ENCODE results near the gene GSK3B.

GSK3B gene

DNA sequence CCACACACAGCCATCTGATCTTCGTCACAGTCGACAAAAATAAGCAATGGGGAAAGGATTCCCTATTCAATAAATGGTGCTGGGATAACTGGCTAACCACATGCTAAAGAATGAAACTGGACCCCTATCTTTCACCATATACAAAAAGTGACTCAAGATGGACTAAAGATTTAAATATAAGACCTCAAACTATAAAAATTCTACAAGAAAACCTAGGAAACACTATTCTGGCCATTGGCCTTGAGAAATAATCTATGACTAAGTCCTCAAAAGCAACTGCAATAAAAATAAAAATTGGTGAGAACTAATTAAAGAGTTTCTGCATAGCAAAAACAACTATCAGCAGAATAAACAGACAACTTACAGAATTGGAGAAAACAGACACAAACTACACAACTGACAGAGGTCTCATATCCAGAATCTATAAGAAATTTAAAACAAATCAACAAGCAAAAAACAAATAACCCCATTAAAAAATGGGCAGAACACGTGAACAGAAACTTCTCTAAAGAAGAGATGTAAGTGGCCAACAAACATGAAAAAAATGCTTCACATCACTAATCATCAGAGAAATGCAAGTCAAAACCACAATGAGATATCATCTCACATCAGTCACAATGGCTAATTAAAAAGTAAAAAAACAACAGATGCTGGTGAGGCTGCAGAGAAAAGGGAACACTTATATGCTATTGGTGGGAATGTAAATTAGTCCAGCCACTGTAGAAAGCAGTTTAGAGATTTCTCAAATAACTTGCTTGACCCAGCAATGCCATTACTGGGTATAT, 208.3 kb downstream of the GSK3B start:
- H3K27me3 ChIP-seq (ENCODE audit: control insufficient read depth, insufficient read depth, low read length), result no peaks in the 10 kb centered on the region
- no peak overlapping the region for H3K9ac ChIP-seq
- no peaks in the 10 kb centered on the region for H3K4me1 ChIP-seq
- H3K27ac ChIP-seq, result no peak overlapping the region
- no peak overlapping the region for H3K4me3 ChIP-seq (ENCODE audit: low read depth, low read length)
- no peak overlapping the region for H3K4me2 ChIP-seq (ENCODE audit: low read length)
- H3K9me3 ChIP-seq (ENCODE audit: control insufficient read depth, low read length), result no peaks in the 10 kb centered on the region
- no peak overlapping the region for H2AFZ ChIP-seq
- no peaks in the 10 kb centered on the region for H3K79me2 ChIP-seq
- TF ChIP-seq, protein P1, sequence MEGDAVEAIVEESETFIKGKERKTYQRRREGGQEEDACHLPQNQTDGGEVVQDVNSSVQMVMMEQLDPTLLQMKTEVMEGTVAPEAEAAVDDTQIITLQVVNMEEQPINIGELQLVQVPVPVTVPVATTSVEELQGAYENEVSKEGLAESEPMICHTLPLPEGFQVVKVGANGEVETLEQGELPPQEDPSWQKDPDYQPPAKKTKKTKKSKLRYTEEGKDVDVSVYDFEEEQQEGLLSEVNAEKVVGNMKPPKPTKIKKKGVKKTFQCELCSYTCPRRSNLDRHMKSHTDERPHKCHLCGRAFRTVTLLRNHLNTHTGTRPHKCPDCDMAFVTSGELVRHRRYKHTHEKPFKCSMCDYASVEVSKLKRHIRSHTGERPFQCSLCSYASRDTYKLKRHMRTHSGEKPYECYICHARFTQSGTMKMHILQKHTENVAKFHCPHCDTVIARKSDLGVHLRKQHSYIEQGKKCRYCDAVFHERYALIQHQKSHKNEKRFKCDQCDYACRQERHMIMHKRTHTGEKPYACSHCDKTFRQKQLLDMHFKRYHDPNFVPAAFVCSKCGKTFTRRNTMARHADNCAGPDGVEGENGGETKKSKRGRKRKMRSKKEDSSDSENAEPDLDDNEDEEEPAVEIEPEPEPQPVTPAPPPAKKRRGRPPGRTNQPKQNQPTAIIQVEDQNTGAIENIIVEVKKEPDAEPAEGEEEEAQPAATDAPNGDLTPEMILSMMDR (IDR thresholded peaks at IDR 0.05), result no peak
- H3K36me3 ChIP-seq (ENCODE audit: control insufficient read depth, insufficient read depth, low read length), result no peaks in the 10 kb centered on the region

- Histone ChIP-seq H3K36me3 (ENCODE audit: control insufficient read depth, insufficient read depth, low read length) (no peaks in the 10 kb centered on the region), H3K27ac (no peak overlapping the region), H3K9ac (no peak overlapping the region)
Observed at GRCh38 chr3:119884161-119884557, 210.1 kb downstream of the GSK3B start.

GRCh38 chr3:119883461-119884160, 210.6 kb downstream of the GSK3B start:
- Histone ChIP-seq H3K4me1 (no peaks in the 10 kb centered on the region), H3K79me2 (no peaks in the 10 kb centered on the region), H3K27ac (no peak overlapping the region), H3K9me3 (ENCODE audit: control insufficient read depth, low read length) (no peaks in the 10 kb centered on the region), H3K36me3 (ENCODE audit: control insufficient read depth, insufficient read depth, low read length) (no peaks in the 10 kb centered on the region), H3K9ac (no peak overlapping the region), H3K4me2 (ENCODE audit: low read length) (no peak overlapping the region), H2AFZ (no peak overlapping the region), H3K4me3 (ENCODE audit: low read depth, low read length) (no peak overlapping the region), H3K27me3 (ENCODE audit: control insufficient read depth, insufficient read depth, low read length) (no peaks in the 10 kb centered on the region)
- TF ChIP-seq, protein P1 (IDR thresholded peaks at IDR 0.05), result no peak

More at GRCh38 chr3:119884161-119884557, 210.1 kb downstream of the GSK3B start:
- no peaks in the 10 kb centered on the region for H3K4me1 ChIP-seq
- TF ChIP-seq, protein P1 (IDR thresholded peaks at IDR 0.05), result no peak
- H3K9me3 ChIP-seq (ENCODE audit: control insufficient read depth, low read length), result no peaks in the 10 kb centered on the region
- no peak overlapping the region for H3K4me2 ChIP-seq (ENCODE audit: low read length)
- no peaks in the 10 kb centered on the region for H3K27me3 ChIP-seq (ENCODE audit: control insufficient read depth, insufficient read depth, low read length)
- no peak overlapping the region for H2AFZ ChIP-seq
- H3K79me2 ChIP-seq, result no peaks in the 10 kb centered on the region
- no peak overlapping the region for H3K4me3 ChIP-seq (ENCODE audit: low read depth, low read length)

GRCh38 chr3:119880966-119881365, 213.3 kb downstream of the GSK3B start:
- H3K4me1 ChIP-seq, result no peaks in the 10 kb centered on the region
- H3K36me3 ChIP-seq (ENCODE audit: control insufficient read depth, insufficient read depth, low read length), result no peaks in the 10 kb centered on the region
- TF ChIP-seq, protein P1 (IDR thresholded peaks at IDR 0.05), result no peak
- H3K27me3 ChIP-seq (ENCODE audit: control insufficient read depth, insufficient read depth, low read length), result no peaks in the 10 kb centered on the region
- H3K27ac ChIP-seq, result no peak overlapping the region
- no peak overlapping the region for H3K4me3 ChIP-seq (ENCODE audit: low read depth, low read length)
- H2AFZ ChIP-seq, result no peak overlapping the region
- no peak overlapping the region for H3K4me2 ChIP-seq (ENCODE audit: low read length)
- H3K9ac ChIP-seq, result no peak overlapping the region
- no peaks in the 10 kb centered on the region for H3K79me2 ChIP-seq
- H3K9me3 ChIP-seq (ENCODE audit: control insufficient read depth, low read length), result no peaks in the 10 kb centered on the region
